Measurements from ENCODE around the gene RLN3. TPM values are rescaled to one million over a fixed set of nuclear protein-coding genes. Genes with fewer than 3 reads are reported as not detected.

The RLN3 gene
- total and polyA plus RNA-seq, 9 of the 15 experiments (the other 6 are each of a cell fraction or from before 2014, with no cell fraction given): 0.31 to 1.2 (median 0.71) TPM; not detected in 6

DNA sequence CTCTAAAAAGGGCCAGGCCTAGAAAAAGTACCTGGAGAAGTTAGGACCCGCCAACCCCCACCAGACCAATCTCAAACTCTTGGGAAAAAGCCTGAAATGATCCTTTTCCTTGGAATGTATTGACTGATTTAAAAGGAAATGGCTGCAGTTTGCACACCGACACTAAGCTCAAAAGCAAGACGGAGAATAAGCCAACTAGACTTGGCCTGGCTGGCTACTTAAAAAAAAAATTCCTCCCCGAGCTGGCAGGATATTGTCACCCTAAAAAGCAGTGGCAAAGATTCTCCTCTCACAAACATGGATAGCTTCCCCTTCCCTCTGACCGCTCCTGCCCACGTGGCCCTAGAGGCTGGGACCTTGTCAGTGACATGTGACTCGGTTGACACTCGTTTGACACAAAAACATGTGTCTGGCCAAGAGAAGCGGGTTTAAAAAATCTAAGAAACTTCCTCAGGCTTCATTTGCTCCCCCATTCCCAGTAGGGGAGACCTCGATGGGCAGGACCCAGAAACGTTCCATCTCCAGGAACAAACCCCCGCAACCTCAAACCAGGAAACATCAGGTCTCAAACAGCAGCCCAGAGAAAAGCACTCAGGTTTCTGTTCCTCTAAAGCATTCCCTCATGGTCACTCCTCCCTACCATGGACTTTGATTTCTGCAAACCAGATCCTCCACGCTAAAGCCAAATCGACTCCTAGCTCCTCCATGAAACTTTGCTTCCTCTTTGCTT is 23.2 kb upstream of the RLN3 start (continued):
- TF ChIP-seq, protein P1, sequence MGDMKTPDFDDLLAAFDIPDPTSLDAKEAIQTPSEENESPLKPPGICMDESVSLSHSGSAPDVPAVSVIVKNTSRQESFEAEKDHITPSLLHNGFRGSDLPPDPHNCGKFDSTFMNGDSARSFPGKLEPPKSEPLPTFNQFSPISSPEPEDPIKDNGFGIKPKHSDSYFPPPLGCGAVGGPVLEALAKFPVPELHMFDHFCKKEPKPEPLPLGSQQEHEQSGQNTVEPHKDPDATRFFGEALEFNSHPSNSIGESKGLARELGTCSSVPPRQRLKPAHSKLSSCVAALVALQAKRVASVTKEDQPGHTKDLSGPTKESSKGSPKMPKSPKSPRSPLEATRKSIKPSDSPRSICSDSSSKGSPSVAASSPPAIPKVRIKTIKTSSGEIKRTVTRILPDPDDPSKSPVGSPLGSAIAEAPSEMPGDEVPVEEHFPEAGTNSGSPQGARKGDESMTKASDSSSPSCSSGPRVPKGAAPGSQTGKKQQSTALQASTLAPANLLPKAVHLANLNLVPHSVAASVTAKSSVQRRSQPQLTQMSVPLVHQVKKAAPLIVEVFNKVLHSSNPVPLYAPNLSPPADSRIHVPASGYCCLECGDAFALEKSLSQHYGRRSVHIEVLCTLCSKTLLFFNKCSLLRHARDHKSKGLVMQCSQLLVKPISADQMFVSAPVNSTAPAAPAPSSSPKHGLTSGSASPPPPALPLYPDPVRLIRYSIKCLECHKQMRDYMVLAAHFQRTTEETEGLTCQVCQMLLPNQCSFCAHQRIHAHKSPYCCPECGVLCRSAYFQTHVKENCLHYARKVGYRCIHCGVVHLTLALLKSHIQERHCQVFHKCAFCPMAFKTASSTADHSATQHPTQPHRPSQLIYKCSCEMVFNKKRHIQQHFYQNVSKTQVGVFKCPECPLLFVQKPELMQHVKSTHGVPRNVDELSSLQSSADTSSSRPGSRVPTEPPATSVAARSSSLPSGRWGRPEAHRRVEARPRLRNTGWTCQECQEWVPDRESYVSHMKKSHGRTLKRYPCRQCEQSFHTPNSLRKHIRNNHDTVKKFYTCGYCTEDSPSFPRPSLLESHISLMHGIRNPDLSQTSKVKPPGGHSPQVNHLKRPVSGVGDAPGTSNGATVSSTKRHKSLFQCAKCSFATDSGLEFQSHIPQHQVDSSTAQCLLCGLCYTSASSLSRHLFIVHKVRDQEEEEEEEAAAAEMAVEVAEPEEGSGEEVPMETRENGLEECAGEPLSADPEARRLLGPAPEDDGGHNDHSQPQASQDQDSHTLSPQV (IDR thresholded peaks at IDR 0.05): peak; percentile 85
- TF ChIP-seq JUN (IDR thresholded peaks at IDR 0.05; ENCODE audit: borderline replicate concordance, low read depth, low read length) (peak; percentile 18; the same call in 1 of the 2 replicates), JUN (CRISPR knock-in tag; IDR thresholded peaks at IDR 0.05; ENCODE audit: borderline replicate concordance) (no peak), RAD51 (IDR thresholded peaks at IDR 0.05; ENCODE audit: borderline replicate concordance, low read depth) (peak; percentile 84), BACH1 (tag; IDR thresholded peaks at IDR 0.05) (0 out of 2 replicates have a peak, but pooled peaks have one; percentile 47), ARNT (IDR thresholded peaks at IDR 0.05) (no peak), MYC (IDR thresholded peaks at IDR 0.05; ENCODE audit: low read depth, low read length) (peak; percentile 85), MYC (CRISPR knock-in tag; IDR thresholded peaks at IDR 0.05; ENCODE audit: borderline replicate concordance, low read depth) (no peak), PCBP2 (IDR thresholded peaks at IDR 0.05; ENCODE audit: low read depth, low read length, poor library complexity, severe bottlenecking) (no peak), BHLHE40 (IDR thresholded peaks at IDR 0.05; ENCODE audit: low read length) (no peak), ETS1 (conservative IDR thresholded peaks at IDR 0.05; ENCODE audit: control insufficient read depth, low read depth, low read length) (peak; percentile 47; the same call in 1 of the 2 replicates), ZNF699 (CRISPR knock-in tag; IDR thresholded peaks at IDR 0.05; ENCODE audit: insufficient replicate concordance) (no peak), MAFF (IDR thresholded peaks at IDR 0.05; ENCODE audit: low read length) (no peak), EP400 (IDR thresholded peaks at IDR 0.05) (peak; percentile 55; the same call in 1 of the 2 replicates), MXD1 (CRISPR knock-in tag; IDR thresholded peaks at IDR 0.05; ENCODE audit: borderline replicate concordance, poor library complexity, severe bottlenecking) (peak; percentile 88), FOXJ2 (tag; IDR thresholded peaks at IDR 0.05) (0 out of 2 replicates have a peak, but pooled peaks have one; percentile 46), EP300 (IDR thresholded peaks at IDR 0.05; ENCODE audit: low read length) (no peak)
- TF ChIP-seq, protein P2, sequence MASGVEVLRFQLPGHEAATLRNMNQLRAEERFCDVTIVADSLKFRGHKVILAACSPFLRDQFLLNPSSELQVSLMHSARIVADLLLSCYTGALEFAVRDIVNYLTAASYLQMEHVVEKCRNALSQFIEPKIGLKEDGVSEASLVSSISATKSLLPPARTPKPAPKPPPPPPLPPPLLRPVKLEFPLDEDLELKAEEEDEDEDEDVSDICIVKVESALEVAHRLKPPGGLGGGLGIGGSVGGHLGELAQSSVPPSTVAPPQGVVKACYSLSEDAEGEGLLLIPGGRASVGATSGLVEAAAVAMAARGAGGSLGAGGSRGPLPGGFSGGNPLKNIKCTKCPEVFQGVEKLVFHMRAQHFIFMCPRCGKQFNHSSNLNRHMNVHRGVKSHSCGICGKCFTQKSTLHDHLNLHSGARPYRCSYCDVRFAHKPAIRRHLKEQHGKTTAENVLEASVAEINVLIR (CRISPR knock-in tag; IDR thresholded peaks at IDR 0.05): 0 out of 2 replicates have a peak, but pooled peaks have one; percentile 7

All from K562 (cell line).